Muscle of arm (tissue), 12 donors: ENCODE data around the gene DNM3. TPM values are rescaled to one million over a fixed set of nuclear protein-coding genes. Genes with fewer than 3 reads are reported as not detected.
A peak's percentile ranks its signal among the peaks of the same experiment; 100 is the strongest.

Experiments used
- DNase-seq: peaks from one replicate; pipeline ENCODE4 v3.0.0-alpha.2; 2013
- polyA plus RNA-seq, 12 donors: library from polyadenylated mRNA; unstranded; fragments of 120-200 nt; gene quantifications; one replicate each; pipeline ENCODE4 v1.2.1, GENCODE V29; 2013; ENCODE audit not compliant: insufficient read length in 12 of 12

The DNM3 gene
- polyA plus RNA-seq, 12 donors: 2.6 to 6.3 (median 4.2) TPM; not detected in 1

- no peak for DNase-seq
Observed at GRCh38 chr1:171816300-171816901, 24.9 kb upstream of the DNM3 start.

- no peak for DNase-seq
Observed at GRCh38 chr1:171817511-171818265, 23.6 kb upstream of the DNM3 start.

- no peak for DNase-seq
Observed at GRCh38 chr1:171819946-171820345, 21.4 kb upstream of the DNM3 start.

DNA sequence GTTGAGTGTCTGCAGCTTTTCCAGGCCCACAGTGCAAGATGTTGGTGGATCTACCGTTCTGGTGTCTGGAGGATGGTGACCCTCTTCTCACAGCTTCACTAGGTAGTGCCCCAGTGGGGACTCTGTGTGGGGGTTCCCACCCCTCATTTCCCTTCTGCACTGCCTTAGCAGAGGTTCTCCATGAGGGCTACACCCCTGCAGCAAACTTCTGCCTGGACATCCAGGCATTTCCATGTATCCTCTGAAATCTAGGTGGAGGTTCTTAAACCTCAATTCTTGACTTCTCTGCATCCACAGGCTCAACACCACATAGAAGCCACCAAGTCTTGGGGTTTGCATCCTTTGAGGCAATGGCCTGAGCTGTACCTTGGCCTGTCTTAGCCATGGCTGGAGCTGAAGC lies 14.3 kb upstream of the DNM3 start:
- DNase-seq: no peak

DNA sequence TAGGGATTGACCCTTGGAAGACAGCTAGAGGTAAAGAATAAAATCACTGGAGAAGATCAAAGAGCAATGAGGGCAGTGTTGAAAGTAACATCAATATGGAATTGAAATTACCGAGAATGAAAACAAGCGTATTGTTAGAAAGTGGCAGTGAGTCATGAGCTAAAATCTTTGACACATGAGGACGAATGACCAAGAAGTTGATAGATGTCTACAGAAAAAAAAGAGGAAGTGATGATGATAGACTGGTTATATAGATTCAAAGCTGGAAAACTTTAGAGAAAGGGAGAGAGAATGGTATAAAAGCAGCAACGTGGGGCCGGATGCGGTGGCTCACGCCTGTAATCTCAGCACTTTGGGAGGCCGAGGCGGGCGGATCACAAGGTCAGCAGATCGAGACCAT lies 12.5 kb upstream of the DNM3 start:
- DNase-seq: no peak

GRCh38 chr1:171833091-171833825 lies 8.0 kb upstream of the DNM3 start:
- no peak for DNase-seq

DNA sequence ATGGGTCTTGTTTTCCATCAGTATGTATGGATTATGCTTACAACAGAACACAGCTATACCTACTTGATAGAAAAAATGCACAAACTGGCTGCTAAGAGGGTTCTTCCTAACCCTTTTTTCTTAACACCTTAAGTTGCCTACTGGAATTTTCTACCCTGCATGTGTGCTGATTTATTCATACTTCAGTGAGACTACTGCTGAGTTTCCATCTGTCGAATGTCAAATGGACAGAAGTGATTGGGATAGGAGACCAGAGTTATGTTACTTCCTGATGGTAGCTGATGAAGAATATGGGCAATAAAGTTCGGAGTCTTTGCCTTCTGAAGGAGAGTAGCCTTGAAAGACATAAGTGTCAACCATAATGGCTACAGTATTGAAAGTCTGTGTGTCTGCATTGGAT lies 6.5 kb upstream of the DNM3 start:
- DNase-seq: no peak

DNA sequence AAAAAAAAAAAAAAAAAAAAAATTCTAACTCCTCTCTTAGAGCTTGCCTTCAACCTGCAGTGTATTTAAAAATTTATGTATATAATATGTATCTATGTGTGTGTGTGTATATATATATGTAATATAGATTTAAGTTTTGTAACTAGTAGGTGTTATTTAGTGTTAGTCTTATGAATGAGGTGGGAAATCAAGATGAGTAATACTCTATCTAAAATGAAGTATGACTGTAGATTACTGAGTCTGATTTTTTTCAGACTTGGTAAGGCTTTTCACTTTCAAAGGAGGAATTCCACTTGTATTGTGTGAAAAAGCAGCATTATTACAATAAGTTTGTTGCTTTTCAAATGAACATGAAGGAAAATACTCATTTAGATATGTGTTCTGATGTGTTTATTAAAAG lies 5.4 kb upstream of the DNM3 start:
- no peak for DNase-seq

DNA sequence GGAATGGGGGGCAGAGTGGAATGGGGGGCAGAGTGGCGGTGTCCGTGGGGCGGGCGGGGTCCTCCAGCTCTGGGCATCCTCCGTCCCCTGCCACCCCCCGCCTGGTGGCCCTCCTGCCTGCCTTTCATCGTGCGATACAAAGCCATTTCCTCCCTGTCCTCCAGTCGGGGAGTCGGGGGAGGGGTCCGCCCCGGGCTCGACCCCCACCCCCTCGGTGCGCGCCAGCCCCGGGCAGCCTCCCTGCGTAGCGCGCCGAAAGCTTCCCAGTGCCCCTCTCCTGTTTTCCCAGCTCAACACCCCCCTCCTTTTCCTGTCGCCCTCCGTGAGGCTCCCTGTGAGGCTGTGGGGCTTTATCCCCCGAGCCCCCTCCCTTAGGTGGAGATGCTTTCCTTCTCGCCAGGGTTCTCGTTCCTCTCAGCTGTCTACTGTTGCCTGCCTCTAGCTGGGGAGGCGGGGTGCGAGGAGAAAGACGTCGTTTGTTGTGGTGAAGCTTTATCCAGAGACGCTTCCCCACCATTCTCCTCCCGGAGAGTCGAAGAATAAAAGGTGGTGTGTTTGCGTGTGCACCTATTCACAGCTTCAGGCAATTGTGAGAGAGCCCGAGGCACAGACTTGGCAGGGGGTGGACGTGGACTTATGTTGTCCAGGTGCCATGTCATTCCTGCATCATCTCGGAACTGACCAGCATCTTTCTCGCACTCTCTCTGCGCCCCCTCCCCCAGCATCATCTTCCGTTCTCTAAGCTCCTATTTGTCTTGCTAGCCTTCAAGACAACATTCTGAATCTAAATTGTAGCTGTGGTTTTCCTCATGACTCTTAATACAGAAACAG lies 848 bp downstream of the DNM3 start:
- DNase-seq: peak; percentile 13

DNA sequence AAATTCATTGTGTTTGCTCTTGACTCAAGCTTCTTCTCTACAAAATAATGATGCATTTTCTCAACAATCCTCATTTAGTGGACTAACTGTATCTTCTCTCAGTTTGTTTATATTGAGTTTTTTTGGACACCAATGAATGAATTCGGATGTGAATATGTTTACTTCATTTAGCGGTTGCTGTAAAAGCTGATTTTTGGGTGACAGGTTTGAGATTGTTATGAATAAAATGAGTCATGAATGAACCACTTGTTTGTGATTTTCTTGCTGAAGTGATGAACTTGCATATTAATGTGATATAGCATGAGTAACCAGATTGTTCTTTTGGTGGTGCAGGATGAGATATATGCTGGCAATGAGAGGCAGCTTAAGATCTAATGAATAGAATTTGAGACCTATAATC lies 3.1 kb downstream of the DNM3 start:
- DNase-seq: no peak

DNA sequence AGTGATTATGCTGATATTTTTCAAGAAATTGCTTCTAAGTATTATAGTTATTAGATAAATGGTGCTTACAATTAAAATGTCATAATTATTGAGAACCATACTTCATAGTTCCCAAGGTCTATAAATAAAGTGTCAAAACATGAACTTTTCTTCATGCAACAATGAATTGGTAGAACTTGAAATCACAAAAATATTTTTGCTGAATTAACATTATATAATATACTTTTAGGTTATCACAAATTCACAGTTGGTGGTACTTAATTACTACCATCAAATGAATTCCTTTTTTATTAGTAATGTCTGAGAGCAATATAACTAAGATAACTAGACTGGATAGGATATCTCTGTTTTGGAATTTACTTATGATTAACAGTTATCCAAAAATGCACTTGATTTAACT lies 4.7 kb downstream of the DNM3 start:
- DNase-seq: no peak

DNA sequence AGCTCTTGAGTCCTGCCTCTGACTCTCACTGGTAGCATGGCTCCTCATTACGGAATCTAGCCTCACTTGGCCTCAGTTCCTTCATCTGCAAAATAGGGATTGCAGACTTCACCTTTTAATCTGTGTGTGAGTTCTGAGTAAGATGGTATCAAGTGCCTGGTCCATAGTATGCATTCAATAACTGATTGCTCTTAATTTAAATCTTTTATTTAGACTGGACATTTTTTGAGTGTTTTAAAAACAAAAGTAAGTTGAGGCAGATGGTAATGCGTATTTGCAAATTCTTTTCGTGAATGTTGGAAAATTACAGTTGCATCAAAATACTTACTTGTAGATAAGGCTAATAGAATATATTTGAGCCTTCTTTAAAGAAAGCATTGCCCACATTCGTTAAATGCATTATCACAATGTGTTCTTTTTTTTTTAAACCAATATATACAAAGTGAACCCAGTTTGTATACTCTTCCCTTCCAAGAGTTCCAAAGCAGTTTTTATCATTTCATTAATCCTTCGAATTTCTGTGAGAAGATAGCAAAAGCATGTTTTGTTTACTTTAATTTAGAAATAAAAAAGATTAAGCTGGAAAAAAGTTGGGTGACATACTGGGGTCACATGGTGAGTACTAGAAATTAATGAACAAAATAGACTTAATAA lies 8.1 kb downstream of the DNM3 start:
- DNase-seq: no peak

DNA sequence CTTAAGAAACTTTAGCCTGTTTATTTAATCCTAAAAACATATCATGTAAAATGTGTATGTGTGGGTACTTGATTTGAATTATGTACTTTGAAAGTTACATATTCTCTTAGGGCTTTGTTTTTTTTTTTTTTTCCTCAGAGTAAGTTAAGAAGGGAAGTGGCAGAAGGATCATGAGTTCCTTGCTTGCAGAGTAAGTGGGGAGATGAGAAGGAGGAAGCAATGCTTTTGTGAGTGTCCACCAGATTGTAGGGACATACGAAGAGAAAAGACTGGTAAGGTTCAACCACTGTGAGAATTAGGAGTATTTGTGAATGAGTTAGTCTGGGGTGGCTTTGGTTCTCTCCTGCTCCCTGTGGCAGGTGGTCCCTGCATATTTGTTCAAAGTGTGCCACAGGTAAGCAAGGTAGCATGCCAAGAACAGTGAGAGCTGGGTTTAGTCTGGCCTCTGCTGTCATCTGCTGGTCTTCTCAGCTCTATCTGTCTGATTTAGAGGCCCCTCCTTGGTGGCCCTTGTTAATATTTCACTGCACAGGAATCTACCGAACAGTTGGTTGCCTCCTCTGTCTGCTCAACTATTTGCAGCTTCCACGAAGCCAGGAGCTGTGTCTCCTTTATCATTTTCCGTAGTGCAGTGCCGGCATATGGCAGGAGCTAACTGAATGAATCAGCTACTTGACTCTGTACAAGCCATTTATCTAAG lies 9.5 kb downstream of the DNM3 start:
- DNase-seq: no peak

GRCh38 chr1:171852272-171852671 lies 11.0 kb downstream of the DNM3 start:
- no peak for DNase-seq

DNA sequence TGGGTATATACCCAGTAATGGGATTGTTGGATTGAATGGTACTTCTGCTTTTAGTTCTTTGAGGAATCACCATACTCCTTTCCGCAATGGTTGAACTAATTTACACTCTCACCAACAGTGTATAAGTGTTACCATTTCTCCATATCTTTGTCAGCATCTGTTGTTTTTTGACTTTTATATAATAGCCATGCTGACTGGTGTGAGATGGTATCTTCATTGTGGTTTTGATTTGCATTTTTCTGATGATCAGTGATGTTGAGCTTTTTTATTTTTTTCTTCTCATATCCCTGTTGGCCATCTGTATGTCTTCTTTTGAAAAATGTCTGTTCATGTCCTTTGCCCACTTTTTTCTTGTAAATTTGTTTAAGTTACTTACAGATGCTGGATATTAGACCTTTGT lies 14.1 kb downstream of the DNM3 start:
- DNase-seq: no peak

DNA sequence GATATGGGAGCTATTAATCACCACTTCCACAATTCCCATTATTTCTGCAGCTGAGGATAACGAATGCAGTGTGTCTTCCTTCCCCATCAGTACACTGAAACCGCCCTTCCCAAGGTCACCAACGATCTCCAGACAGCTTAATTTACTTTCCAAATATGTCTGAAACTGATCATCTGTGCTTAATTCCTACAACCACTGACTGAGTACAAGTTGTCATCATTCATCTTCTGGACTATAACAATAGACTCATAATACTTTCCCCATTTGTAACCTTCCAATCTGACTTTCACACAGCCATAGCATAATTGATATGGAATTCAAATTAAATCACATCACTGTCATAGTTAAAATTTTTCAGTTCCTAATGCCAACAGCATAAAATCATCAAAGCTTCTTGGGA lies 17.4 kb downstream of the DNM3 start:
- no peak for DNase-seq

GRCh38 chr1:171860696-171861095 lies 19.4 kb downstream of the DNM3 start:
- no peak for DNase-seq

- no peak for DNase-seq
Observed at GRCh38 chr1:171863531-171863930, 22.2 kb downstream of the DNM3 start.

GRCh38 chr1:171864308-171864707 lies 23.0 kb downstream of the DNM3 start:
- DNase-seq: no peak

GRCh38 chr1:171865106-171865505 lies 23.8 kb downstream of the DNM3 start:
- no peak for DNase-seq

DNA sequence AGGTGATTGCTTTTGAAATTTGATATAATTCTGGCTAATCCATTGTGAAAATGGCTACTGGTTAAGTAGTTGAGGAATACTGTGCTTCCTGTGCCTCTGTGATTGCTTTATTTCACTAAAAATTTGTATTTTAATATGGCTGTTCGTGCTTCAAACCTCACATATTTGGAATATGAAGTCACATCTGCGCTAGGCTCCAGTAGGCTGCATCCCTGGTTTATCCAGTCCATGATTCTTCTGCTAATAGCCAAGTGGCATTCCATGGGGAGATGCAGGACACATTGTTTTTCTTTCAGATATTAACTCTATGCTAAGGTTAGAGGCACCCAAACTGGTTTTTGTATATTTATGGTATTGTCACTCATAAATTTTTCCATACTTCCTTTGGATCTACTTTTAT lies 25.9 kb downstream of the DNM3 start:
- no peak for DNase-seq
